Activated T-helper 1 cell treated with anti-CD3 and anti-CD28 coated beads, Interleukin-12 subunit alpha, Interleukin-12 subunit beta, Interleukin-2, Interleukin-4 antibody, amounts not matched to agents 30 ng/mL and 10 ng/mL and 1 ng/mL, durations not matched to agents 14 hours and 24 hours and 36 hours (primary cell): ENCODE results near the gene CHMP6. TPM values are rescaled to one million over a fixed set of nuclear protein-coding genes. Genes with fewer than 3 reads are reported as not detected.

Experiments used
- DNase-seq: peaks from one replicate; pipeline ENCODE4 v3.0.0; 2021; ENCODE audit warnings: low spot score
- H3K27ac Mint-ChIP-seq: one replicate; pipeline ENCODE4 v1.8.0; 2021; ENCODE audit warnings: mild to moderate bottlenecking, mixed read lengths
- H3K27me3 Mint-ChIP-seq: one replicate; pipeline ENCODE4 v1.8.0; 2022; ENCODE audit warnings: mild to moderate bottlenecking, moderate library complexity, mixed read lengths; ENCODE audit not compliant: insufficient read depth
- H3K36me3 Mint-ChIP-seq: one replicate; pipeline ENCODE4 v1.8.0; 2021; ENCODE audit warnings: low read depth, mixed read lengths
- H3K4me1 Mint-ChIP-seq: one replicate; pipeline ENCODE4 v1.8.0; 2021; ENCODE audit warnings: low read depth, mixed read lengths
- H3K4me3 Mint-ChIP-seq: one replicate; pipeline ENCODE4 v1.8.0; 2021; ENCODE audit warnings: mild to moderate bottlenecking, moderate library complexity, mixed read lengths
- H3K9me3 Mint-ChIP-seq: one replicate; pipeline ENCODE4 v1.8.0; 2021; ENCODE audit warnings: mixed read lengths
- intact Hi-C: fragments of 100-400 bp; cut with micrococcal nuclease; formaldehyde crosslinking; loops from one replicate; pipeline ENCODE4 v1.15.1; 2024
- total RNA-seq: library from RNA; stranded (reverse); gene quantifications from 2 replicates; pipeline ENCODE4 v1.2.3, GENCODE V29; 2022

Gene CHMP6
- 36.6 and 43.5 TPM in 2 replicates for total RNA-seq

DNA sequence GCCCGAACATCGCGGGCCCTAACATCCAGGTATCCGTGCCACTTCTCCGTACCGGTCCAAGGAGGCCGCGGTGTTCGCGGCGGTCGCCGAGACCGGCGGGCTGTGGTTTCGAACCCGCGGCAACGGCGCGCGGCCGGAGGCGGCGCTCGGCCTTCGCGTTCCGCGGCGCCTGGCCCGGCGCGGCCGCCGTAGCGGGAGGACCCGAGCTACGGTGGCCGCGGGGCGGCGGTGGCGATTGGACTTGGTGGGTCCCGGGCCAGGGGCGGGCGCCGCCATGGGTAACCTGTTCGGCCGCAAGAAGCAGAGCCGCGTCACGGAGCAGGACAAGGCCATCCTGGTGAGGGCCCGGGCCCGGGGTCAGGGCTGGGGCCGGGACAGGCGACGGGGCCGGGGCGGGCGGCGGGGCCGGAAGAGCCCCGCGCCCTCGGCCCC lies at the start of gene CHMP6:
Gene CHMP6, plus strand, starts transcription at position 197 of the 432 bp plus-strand sequence. Its CDS starts 78 bp downstream, at position 275.
- Mint-ChIP-seq H3K4me1 (peaks cover 17% of the 10 kb centered on the region), H3K27ac (peak within 1 kb of the TSS; percentile 68), H3K4me3 (peak within 1 kb of the TSS; percentile 83), H3K36me3 (peaks cover 4% of the 10 kb centered on the region), H3K27me3 (peaks cover 5% of the 10 kb centered on the region), H3K9me3 (no peaks in the 10 kb centered on the region)
- DNase-seq = peak; percentile 67
- intact Hi-C loops = loop anchor here (1.0 to 5.0 kb wide), 2 partner anchors 27 to 41 kb away; no protein-coding TSS in a partner anchor

DNA sequence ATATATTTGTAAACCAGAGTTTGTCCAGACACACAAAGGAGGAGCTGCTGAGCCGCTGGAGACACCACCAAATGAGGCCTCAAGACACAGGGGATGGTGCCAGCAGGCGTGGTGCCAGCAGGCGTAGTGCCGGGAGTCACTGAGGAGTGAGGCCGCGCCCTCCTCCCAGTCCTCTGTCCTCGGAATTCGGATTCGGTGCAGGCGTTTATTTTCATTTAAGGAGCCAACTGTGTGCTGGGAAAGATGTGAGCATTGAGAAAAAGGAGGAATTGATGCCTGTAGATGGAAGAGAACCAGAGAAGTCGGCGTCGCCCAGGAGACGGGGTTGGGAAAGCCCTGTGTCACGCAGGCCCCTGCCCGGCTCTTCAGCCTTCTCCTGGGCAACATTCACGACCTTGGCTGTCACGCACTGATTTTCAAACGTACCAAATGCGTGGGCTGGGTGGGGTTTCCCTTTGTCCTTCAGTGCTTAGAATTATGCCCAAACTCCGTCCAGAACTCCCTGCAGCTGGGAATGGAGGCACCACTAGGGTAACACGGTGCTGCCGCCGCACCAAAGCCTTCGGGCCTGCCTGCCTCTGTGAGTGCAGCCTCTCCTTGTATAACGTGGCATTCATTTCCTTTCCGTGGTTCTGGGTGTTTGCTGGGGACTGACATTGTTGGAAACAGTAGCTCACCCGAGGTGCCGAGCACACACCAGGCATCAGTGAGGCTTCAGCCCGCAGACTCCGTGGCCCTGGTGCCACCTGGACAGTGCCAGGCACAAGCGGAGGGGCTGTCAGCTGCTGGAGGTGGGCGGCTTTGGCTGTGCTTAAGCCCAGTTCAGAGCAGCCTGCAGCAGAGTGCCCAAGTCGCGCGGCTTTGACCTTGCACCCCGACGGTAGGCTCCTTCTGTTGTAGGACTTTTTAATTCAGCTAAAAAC lies 49.0 kb upstream of the CHMP6 start:
- intact Hi-C loops = no loop called here
- Mint-ChIP-seq H3K9me3 (no peaks in the 10 kb centered on the region), H3K36me3 (peaks cover 36% of the 10 kb centered on the region), H3K4me3 (no peak overlapping the region), H3K27ac (no peak overlapping the region), H3K4me1 (peaks cover 25% of the 10 kb centered on the region), H3K27me3 (no peaks in the 10 kb centered on the region)
- DNase-seq = no peak

DNA sequence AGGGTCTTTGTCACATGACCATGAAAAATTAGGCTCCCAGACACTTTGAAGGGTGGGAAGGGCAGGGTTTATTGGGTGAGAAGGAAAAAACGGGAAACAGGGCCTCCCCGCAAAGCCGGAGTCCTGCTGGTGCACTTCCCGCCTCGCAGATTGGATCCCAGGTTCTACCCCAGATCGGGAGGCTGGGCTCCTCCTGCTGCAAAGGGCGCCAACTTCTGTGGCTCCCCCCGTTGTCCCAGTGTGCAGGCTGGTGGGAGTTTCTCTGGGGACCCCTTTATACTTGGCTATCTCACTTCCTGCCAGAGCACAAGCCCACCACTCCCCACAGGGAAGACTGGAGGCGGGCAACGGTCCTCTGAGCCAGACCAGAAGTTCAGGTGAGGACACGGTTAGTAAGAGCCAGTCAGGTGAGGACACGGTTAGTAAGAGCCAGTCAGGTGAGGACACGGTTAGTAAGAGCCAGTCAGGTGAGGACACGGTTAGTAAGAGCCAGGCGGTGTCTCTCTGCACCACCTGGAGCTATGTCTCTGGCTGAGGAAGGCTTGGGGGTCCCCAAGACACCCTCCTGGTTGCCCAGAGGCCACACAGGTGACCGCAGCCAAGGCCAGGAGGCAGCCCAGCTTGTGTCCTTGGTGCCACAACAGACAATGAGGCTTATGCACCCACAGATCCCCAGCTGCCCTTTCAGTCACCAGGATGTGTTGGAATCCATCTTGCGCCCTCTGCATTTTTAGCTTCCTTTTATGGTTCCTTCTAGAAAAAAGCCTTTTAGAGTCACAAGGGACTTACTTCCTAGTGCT lies 48.1 kb upstream of the CHMP6 start:
- Mint-ChIP-seq H3K27me3 (no peaks in the 10 kb centered on the region), H3K27ac (no peak overlapping the region), H3K4me1 (peaks cover 16% of the 10 kb centered on the region), H3K9me3 (no peaks in the 10 kb centered on the region), H3K36me3 (peaks cover 33% of the 10 kb centered on the region), H3K4me3 (no peak overlapping the region)
- intact Hi-C loops = no loop called here
- no peak for DNase-seq

DNA sequence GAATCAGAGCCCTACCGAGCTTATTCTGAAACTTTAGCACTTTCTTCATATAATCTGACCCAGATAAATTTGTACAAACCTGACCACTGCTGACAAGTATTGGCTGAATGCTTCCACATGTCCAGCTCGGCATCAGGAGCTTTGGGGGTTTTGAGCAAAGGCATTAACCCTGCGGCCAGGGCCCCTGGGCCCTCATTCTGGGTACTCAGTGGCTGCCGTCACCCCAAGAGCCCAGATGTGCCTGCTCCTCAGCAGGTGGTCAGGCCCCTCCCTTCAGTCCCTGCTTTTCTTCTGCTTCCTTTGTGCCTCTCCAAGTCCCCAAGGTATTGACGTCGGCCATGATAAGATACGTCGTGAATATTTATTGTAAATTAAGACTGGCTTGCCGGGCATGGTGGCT lies 47.3 kb upstream of the CHMP6 start:
- Mint-ChIP-seq H3K36me3 (peaks cover 31% of the 10 kb centered on the region), H3K27me3 (no peaks in the 10 kb centered on the region)
- intact Hi-C loops = no loop called here

DNA sequence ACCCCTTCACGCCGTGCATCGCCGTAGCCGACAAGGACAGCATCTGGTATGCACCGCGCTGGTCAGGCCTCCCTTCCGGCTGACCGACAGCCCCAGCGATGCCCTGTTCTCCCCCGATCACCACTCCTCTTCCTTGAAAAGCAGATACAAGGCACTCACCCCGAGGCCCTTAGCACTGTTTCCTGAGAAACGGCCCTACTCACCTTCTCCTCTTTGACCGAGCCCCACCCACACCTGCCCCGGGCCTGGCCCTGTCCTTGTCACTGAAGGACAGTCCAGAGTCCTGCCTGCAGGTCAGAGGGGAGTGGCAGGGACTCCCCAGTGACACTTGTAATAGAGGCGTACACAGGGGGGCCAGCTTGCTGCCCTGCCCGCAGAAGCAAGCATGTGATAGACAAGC lies 45.9 kb upstream of the CHMP6 start:
- Mint-ChIP-seq H3K9me3 (no peaks in the 10 kb centered on the region), H3K27ac (no peak overlapping the region)

More for the DNA sequence above, 47.3 kb upstream of the CHMP6 start:
- no peak overlapping the region for H3K27ac Mint-ChIP-seq
- H3K4me1 Mint-ChIP-seq = peaks cover 8% of the 10 kb centered on the region
- DNase-seq = no peak
- no peak overlapping the region for H3K4me3 Mint-ChIP-seq
- no peaks in the 10 kb centered on the region for H3K9me3 Mint-ChIP-seq

DNA sequence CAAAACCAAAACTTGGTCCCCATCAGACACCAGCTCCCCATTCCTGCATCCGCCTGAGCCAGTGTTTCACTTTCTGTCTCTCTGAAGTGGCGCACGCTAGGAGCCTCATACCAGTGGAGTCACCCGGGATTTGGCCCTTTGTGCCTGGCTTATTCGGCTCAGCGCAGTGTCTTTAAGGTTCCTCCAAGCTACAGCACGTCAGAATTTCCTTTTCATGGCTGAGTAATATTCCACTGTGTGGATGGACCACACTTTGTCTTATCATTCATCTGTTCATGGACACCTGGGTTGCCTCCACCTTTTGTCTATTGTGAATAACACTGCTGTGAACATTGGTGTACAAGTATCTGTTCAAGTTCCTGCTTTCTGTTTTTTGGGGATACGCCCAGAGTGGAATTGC lies 45.2 kb upstream of the CHMP6 start:
- intact Hi-C loops = no loop called here
- H3K36me3 Mint-ChIP-seq = peaks cover 31% of the 10 kb centered on the region

More for the DNA sequence above, 45.9 kb upstream of the CHMP6 start:
- Mint-ChIP-seq H3K27me3 (no peaks in the 10 kb centered on the region), H3K4me3 (no peak overlapping the region), H3K4me1 (peaks cover 4% of the 10 kb centered on the region), H3K36me3 (peaks cover 33% of the 10 kb centered on the region)
- DNase-seq = no peak
- intact Hi-C loops = no loop called here

DNA sequence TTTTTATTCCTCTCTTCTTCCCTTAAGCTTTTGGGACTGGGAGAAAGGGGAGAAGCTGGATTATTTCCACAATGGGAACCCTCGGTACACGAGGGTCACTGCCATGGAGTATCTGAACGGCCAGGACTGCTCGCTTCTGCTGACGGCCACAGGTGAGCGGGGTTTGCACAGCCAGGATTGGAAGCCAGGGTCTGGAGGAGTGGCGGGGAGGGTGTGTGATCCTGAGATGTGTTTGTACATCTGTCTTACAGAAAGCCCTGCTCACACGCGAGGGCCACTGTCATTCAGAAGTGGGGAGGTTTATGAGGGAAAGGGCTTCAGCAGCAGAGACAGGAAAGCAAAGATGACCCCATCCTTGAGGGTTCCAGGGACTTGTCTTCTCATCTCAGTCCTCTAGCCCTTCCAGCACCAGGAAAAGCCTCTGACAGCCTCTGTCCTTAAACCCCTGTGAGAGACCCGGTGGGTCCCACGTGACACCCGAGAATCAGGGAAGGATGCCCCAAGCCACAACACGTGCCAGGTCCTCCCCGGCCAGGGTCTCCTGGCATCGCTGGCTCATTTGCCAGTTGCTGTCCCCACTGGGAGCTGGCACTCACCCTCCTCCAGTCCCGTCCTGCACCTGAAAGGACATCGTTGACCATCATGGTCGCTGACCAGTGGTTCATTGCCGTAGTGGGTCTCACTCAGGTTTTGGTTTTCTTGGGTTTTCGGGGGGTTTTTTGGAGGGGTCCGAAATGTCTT lies 44.3 kb upstream of the CHMP6 start:
- Mint-ChIP-seq H3K4me1 (peaks cover 2% of the 10 kb centered on the region), H3K27me3 (no peaks in the 10 kb centered on the region), H3K36me3 (peaks cover 31% of the 10 kb centered on the region), H3K27ac (peak overlapping the region; percentile 43), H3K4me3 (no peak overlapping the region), H3K9me3 (no peaks in the 10 kb centered on the region)
- intact Hi-C loops = no loop called here
- no peak for DNase-seq

More for the DNA sequence above, 45.2 kb upstream of the CHMP6 start:
- DNase-seq = no peak
- Mint-ChIP-seq H3K27me3 (no peaks in the 10 kb centered on the region), H3K4me3 (no peak overlapping the region), H3K9me3 (no peaks in the 10 kb centered on the region), H3K4me1 (peaks cover 4% of the 10 kb centered on the region), H3K27ac (no peak overlapping the region)

DNA sequence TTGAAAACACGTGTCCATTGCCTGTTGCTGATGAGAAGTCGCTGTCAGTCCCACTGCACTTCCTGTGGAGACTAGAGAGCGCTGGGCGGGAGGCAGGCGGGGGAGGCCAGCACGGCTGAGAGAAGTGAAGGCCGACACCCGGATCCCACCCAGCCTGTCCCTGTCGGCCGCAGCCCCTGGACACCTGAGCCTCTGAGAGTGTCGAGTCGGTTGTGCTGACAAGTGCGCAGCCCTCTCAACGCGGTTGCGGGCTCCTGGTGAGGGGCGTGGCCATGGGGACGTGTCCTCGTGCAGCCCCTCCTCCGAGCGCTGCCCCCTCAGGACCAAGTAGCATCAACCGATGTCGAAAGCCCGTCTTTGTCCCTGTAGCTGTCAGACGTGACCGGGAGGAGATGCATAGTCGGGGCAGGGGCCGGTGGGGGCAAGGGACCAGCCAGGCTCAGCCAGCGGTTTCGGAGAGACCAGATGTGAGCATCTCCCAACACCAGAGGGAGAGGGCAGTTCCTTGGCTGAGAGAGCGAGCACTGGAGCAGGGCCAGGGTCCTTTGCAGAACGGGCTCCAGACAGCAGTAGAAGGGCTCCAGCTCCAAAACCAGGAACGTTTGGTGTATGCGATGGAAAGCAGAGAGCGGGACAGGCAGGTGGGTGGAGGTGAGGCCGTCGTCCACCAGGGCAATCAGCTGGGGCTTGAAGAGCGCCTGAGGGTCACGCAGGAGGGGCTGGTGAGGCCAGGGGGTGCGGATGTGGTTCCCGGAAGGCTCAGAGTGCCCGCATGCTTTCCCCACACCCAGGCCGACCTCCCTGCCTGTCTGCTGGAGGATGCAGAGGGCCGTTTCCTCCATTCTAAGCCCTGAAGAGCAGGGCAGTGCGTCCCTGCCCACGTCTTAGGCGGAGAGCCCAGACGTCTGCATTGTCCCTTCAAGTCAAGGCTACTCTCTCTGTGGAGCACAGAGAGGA lies 43.3 kb upstream of the CHMP6 start:
- Mint-ChIP-seq H3K36me3 (peaks cover 31% of the 10 kb centered on the region), H3K9me3 (no peaks in the 10 kb centered on the region), H3K4me3 (no peak overlapping the region), H3K27ac (no peak overlapping the region), H3K4me1 (no peaks in the 10 kb centered on the region), H3K27me3 (no peaks in the 10 kb centered on the region)
- no peak for DNase-seq
- intact Hi-C loops = no loop called here

DNA sequence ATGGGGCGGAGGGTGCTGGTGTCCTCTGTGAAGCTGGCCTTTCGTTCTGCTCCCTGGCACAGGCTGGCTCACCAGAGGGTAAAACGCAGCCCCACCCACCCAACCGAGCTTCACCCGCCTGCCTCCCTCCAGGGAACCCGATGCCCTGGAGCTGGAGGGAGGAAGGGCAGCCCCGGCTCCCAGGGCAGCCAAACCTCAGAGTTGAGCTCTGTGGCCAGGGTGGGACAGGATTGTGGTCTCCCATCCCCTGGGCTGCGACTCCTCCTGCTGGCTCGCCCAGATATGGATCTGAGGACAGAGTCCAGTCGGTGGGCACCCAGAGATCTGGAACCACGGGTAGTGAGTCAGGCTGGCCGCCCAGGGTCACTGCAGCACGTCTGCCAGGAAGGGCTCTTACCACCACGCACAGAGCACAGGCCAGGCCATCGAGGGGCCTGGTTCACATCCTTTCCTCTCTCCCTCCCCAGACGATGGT lies 42.6 kb upstream of the CHMP6 start:
- Mint-ChIP-seq H3K36me3 (peaks cover 30% of the 10 kb centered on the region), H3K4me1 (no peaks in the 10 kb centered on the region)

DNA sequence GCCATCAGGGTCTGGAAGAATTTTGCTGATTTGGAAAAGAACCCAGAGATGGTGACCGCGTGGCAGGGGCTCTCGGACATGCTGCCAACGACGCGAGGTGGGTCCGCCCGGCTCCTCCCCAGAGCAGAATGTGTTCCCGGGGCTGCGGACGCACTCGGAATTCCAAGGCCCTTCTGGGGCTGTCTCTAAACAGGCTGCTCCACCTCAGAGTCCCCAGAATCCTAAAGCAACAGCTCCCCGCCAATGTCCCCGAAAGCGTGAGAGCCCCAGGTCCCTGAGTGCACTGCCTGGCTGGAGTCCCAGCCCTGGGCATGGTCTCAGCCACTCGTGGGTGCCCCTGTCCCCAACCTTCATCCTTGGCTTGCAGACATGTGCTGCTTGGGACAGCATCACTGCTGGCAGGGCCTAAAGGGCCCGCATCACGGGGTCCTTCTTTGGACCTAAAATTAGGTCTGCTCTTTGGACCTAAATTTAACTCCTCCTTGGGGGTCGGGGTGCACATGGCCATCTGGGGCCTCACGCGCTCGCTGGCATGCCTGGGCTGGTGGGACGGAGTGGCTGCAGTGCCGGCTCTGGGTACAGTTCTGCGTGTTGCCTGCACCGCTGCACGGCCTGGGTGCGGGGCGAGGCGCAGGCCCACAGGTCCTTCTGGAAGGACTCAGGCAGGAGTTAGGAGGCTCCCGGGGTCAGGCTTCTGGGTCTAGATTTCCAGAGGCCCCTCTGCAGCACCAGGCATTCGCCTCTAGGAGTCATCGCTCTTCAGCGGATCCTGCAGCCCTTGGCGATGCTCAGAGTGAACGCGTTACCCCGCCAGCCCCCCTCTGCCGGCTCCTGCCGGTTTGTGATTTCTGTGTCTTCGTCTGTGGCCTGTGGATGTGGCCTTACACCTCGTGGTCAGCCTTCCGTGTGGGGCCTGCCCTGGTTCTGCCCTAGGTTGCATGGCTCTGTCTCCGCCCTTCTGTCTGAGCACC lies 41.9 kb upstream of the CHMP6 start:
- peaks cover 24% of the 10 kb centered on the region for H3K36me3 Mint-ChIP-seq
- no peak overlapping the region for H3K4me3 Mint-ChIP-seq
- no peaks in the 10 kb centered on the region for H3K4me1 Mint-ChIP-seq
- no peak for DNase-seq
- H3K27me3 Mint-ChIP-seq = no peaks in the 10 kb centered on the region
- H3K9me3 Mint-ChIP-seq = no peaks in the 10 kb centered on the region
- H3K27ac Mint-ChIP-seq = no peak overlapping the region
- intact Hi-C loops = no loop called here

More for the DNA sequence above, 42.6 kb upstream of the CHMP6 start:
- H3K27me3 Mint-ChIP-seq = no peaks in the 10 kb centered on the region
- no peak overlapping the region for H3K27ac Mint-ChIP-seq
- DNase-seq = no peak
- H3K4me3 Mint-ChIP-seq = no peak overlapping the region
- H3K9me3 Mint-ChIP-seq = no peaks in the 10 kb centered on the region
- intact Hi-C loops = no loop called here
